ENCODE data around the gene SNRNP35. TPM values are rescaled to one million over a fixed set of nuclear protein-coding genes. Genes with fewer than 3 reads are reported as not detected.
"Not testable (repeated sequence)": the region's sequence is repeated elsewhere in the genome, so short reads cannot be mapped to it uniquely, and the experiment has no call there.

Gene SNRNP35
- total RNA-seq, 1 donor from 2014 or later, result 5.9 TPM

DNA sequence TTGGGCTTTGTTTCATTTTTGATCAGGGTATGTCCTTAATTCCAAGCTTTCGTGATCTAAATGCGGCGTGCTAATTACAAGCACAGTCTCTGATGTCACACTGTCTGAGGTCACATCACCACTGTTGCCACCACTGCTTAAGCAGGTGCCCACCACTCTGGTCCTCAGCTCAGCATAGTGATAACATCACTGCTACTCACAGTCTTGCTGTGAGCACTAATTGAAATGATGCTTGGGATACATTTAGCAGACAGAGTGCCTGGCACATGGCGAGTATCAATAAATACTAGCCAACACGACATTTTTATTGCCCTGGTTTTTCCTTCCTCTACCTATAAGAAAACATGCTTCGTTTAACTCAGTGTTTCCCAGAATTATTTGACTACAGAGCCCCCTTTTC, 29.3 kb upstream of the SNRNP35 start:
- H3K27me3 ChIP-seq, result no peaks in the 10 kb centered on the region
- H3K4me1 ChIP-seq, result peaks cover 4 to 13% of the 10 kb centered on the region in 2 donors
- H3K9me3 ChIP-seq, result no peaks in the 10 kb centered on the region
- TF ChIP-seq, protein P1, sequence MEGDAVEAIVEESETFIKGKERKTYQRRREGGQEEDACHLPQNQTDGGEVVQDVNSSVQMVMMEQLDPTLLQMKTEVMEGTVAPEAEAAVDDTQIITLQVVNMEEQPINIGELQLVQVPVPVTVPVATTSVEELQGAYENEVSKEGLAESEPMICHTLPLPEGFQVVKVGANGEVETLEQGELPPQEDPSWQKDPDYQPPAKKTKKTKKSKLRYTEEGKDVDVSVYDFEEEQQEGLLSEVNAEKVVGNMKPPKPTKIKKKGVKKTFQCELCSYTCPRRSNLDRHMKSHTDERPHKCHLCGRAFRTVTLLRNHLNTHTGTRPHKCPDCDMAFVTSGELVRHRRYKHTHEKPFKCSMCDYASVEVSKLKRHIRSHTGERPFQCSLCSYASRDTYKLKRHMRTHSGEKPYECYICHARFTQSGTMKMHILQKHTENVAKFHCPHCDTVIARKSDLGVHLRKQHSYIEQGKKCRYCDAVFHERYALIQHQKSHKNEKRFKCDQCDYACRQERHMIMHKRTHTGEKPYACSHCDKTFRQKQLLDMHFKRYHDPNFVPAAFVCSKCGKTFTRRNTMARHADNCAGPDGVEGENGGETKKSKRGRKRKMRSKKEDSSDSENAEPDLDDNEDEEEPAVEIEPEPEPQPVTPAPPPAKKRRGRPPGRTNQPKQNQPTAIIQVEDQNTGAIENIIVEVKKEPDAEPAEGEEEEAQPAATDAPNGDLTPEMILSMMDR (IDR thresholded peaks at IDR 0.05), result no peak
- no peak overlapping the region for H3K4me3 ChIP-seq
- H3K36me3 ChIP-seq, result peaks cover 56 to 69% of the 10 kb centered on the region in 2 donors
- DNase-seq (ENCODE audit: low spot score in 2 of 2), result no peak
- H3K27ac ChIP-seq, result no peak overlapping the region
- intact Hi-C loops (cut with DNase I), result no loop called here

DNA sequence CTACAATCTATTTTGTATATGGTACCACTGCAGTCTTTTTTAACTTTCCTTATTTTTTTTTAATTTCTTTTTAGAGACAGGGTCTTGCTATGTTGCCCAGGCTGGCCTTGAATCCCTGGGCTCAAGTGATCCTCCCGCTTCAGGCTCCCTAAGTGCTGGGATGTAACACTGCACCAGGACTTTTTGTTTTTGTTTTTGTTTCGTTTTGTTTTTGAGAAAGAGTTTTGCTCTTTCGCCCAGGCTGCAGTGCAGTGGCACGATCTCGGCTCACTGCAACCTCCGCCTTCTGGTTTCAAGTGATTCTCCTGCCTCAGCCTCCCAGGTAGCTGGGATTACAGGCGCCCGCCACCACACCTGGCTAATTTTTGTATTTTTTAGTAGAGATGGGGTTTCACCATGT, 28.8 kb upstream of the SNRNP35 start:
- H3K27ac ChIP-seq; H3K27me3 ChIP-seq; H3K9me3 ChIP-seq; intact Hi-C loops (cut with DNase I); DNase-seq (ENCODE audit: low spot score in 2 of 2); H3K4me3 ChIP-seq: not testable (repeated sequence)
- Histone ChIP-seq H3K36me3 (peaks cover 56 to 66% of the 10 kb centered on the region in 2 donors), H3K4me1 (peaks cover 6 to 16% of the 10 kb centered on the region in 2 donors)

DNA sequence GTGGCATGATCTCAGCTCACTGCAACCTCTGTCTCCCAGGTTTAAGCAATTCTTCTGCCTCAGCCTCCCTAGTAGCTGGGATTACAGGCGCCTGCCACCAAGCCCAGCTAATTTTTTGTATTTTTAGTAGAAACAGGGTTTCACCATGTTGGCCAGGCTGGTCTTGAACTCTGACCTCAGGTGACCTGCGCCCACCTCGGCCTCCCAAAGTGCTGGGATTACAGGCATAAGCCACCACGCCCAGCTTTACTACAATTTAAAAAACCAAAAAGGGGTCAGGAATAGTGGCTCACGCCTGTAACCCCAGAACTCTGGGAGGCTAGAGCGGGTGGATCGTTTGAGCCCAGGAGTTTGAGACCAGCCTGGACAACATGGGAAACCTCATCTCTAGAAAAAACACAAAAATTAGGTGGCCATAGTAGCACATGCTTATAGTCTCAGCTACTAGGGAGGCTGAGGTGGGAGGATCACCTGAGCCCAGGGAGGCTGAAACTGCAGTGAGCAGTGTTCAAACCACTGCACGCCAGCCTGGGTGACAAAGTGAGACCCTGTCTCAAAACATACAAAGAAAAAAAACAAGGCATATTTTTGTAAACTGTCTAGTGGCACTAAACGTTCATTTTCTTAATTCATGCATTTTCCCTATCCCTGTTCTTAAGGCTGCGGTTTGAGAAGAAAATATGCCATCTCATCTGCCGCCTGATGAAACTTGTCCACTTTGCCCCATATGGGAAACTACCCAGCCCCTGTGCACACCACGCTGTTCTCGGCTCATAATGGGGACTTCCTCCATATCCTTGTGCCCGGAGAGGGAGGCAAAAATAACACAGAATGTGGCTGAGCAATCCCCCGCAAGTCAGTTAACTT, 25.8 kb upstream of the SNRNP35 start:
- Histone ChIP-seq H3K36me3 (peaks cover 33 to 39% of the 10 kb centered on the region in 2 donors), H3K4me1 (peaks cover 10 to 31% of the 10 kb centered on the region in 2 donors), H3K4me3 (peak overlapping the region; percentile 77 to 92), H3K27ac (peak overlapping the region; percentile 53 to 86)
- not testable (repeated sequence) for H3K9me3 ChIP-seq; DNase-seq (ENCODE audit: low spot score in 2 of 2); H3K27me3 ChIP-seq
- intact Hi-C loops (cut with DNase I), result loop anchor here (5.0 kb wide), 2 partner anchors 35 to 150 kb away; partner anchors contain the start of gene TMED2

DNA sequence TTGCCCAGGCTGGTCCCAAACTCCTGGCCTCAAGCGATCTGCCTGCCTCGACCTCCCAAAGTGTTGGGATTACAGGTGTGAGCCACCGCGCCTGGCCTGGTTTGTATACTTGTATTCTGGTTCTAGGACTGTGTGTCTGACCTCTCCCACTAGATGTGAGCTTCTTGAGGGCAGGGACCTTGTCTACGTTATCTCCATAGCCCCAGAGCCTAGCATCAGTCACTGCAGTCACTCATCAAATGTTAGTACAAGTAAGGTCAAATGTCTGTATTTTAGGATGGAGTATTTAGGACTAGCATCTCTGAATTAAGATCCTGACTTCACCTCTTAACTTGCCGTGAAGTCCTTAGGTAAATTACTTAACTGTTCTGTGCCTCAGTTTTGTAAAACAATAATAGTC, 24.3 kb upstream of the SNRNP35 start:
- Histone ChIP-seq H3K27ac (peak overlapping the region; percentile 53 to 86), H3K4me3 (peak overlapping the region; percentile 77 to 92), H3K9me3 (no peaks in the 10 kb centered on the region), H3K27me3 (no peaks in the 10 kb centered on the region), H3K36me3 (peaks cover 20 to 25% of the 10 kb centered on the region in 2 donors), H3K4me1 (peaks cover 10 to 33% of the 10 kb centered on the region in 2 donors)
- intact Hi-C loops (cut with DNase I), result loop anchor here (5.0 kb wide), 2 partner anchors 36 to 149 kb away; partner anchors contain the start of gene TMED2
- TF ChIP-seq, protein P1 (IDR thresholded peaks at IDR 0.05), result no peak
- DNase-seq (ENCODE audit: low spot score in 2 of 2), result no peak

DNA sequence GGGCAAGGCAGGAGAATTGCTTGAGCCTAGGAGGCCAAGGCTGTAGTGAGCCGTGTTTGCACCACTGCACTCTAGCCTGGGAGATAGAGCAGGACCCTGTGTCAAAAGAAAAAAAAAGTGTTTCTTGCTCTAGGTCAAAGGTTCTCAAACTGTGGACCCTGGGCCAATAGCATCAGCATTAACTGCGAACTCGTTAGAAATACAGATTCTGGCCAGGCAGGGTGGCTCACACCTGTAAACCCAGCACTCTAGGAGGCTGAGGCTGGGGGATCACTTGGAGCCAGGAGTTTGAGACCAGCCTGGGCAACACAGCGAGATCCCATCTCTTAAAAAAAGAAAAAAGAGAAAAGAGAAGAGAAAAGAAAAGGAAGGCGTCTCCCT, 22.3 kb upstream of the SNRNP35 start:
- TF ChIP-seq, protein P1 (IDR thresholded peaks at IDR 0.05), result no peak
- H3K27ac ChIP-seq, result peak overlapping the region; percentile 86 to 90
- no peaks in the 10 kb centered on the region for H3K27me3 ChIP-seq
- intact Hi-C loops (cut with DNase I), result loop anchor here (2.0 to 5.0 kb wide), 3 partner anchors 42 to 97 kb away; partner anchors contain the start of genes RILPL1 and SBNO1
- peaks cover 10 to 33% of the 10 kb centered on the region in 2 donors for H3K4me1 ChIP-seq
- no peak for DNase-seq (ENCODE audit: low spot score in 2 of 2)
- H3K9me3 ChIP-seq, result no peaks in the 10 kb centered on the region
- H3K4me3 ChIP-seq, result peak overlapping the region; percentile 77 to 92
- H3K36me3 ChIP-seq, result peaks cover 4 to 8% of the 10 kb centered on the region in 2 donors

DNA sequence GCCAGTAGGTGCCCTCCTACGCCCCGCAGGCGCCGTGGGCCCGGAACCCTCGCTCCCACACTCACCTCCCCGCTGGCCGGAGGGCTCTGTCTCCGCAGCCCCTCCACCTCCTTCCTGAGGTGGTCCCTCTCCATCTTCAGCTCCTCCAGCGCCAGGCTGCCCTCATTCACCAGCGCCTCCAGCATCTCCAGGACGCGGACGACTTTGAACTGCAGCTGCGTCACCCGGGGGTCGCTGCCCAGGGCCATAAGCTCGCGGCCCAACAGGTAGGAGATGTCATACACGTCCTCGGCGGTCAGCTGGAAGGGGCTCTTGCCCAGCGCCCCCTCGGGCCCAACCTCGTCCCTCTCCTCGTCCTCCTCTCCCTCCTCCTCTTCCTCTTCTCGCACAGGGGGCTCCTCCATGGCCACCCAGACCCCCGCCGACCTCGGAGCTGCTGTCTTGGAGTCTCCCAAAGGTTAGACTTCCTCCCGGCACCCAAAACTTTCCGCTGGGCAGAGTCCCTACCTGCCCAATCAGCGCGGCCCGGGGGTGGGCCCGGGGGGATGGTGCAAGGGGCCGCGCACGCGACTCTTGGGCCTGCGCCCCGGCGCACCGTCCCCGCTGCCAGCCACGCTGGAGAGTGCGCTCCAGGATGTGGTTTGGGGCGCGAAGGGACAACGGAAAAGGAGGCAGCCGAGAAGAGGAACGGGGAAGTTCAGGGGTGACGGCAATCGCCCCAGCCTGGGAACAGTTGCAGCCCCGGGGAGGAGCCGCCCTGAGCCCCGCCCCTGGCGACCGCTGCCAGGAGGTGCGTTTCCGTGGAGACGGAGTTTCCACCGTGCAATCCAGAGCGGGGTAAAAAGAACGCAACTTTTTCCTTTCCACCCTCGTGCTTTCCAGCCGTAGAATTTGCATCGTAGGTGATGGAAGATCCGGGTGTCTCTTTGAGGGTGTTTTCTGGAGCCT, 21.6 kb upstream of the SNRNP35 start, which contains the start of gene RILPL2:
RILPL2 (minus strand) TSS at position 668 of the 948 bp plus-strand sequence; CDS start at position 404, 264 bp downstream.
- intact Hi-C loops (cut with DNase I), result loop anchor here (2.0 to 5.0 kb wide), 3 partner anchors 41 to 96 kb away; partner anchors contain the start of genes RILPL1 and SBNO1
- peak; percentile 79 to 96 for DNase-seq (ENCODE audit: low spot score in 2 of 2)
- TF ChIP-seq, protein P1 (IDR thresholded peaks at IDR 0.05), result no peak
- Histone ChIP-seq H3K4me3 (peak within 1 kb of the TSS; percentile 77 to 92), H3K27ac (peak within 1 kb of the TSS; percentile 86 to 90), H3K36me3 (peaks cover 0 to under 1% of the 10 kb centered on the region in 2 donors), H3K4me1 (peaks cover 10 to 33% of the 10 kb centered on the region in 2 donors), H3K27me3 (no peaks in the 10 kb centered on the region), H3K9me3 (no peaks in the 10 kb centered on the region)
